ENCODE data around the gene OR2B3.
"Not testable (repeated sequence)": the region's sequence is repeated elsewhere in the genome, so short reads cannot be mapped to it uniquely, and the experiment has no call there.

Gene OR2B3, protein sequence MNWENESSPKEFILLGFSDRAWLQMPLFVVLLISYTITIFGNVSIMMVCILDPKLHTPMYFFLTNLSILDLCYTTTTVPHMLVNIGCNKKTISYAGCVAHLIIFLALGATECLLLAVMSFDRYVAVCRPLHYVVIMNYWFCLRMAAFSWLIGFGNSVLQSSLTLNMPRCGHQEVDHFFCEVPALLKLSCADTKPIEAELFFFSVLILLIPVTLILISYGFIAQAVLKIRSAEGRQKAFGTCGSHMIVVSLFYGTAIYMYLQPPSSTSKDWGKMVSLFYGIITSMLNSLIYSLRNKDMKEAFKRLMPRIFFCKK

GRCh38 chr6:29087213-29087612, at the start of gene OR2B3:
TSS of gene OR2B3 (minus strand) at chr6:29087313. CDS start at chr6:29087248, 65 bp downstream.
- no peak for DNase-seq

GRCh38 chr6:29131691-29132090, 44.6 kb upstream of the OR2B3 start:
- no peak for DNase-seq

GRCh38 chr6:29130644-29131043, 43.5 kb upstream of the OR2B3 start:
- DNase-seq = no peak

- DNase-seq = no peak
Observed at GRCh38 chr6:29129326-29130012, 42.4 kb upstream of the OR2B3 start.

DNA sequence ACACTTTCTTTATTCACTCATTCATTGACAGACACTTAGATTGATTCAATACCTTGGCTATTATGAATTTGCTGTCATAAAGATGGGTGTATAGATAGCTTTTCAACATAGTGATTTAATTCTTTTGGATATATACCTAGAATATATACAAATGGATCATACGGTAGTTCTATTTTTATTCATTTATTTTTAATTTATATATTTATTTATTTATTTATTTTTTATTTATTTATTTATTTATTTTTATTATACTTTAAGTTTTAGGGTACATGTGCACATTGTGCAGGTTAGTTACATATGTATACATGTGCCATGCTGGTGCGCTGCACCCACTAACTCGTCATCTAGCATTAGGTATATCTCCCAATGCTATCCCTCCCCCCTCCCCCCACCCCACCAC, 27.9 kb upstream of the OR2B3 start:
- not testable (repeated sequence) for DNase-seq

GRCh38 chr6:29112135-29112534, 25.0 kb upstream of the OR2B3 start:
- no peak for DNase-seq

DNA sequence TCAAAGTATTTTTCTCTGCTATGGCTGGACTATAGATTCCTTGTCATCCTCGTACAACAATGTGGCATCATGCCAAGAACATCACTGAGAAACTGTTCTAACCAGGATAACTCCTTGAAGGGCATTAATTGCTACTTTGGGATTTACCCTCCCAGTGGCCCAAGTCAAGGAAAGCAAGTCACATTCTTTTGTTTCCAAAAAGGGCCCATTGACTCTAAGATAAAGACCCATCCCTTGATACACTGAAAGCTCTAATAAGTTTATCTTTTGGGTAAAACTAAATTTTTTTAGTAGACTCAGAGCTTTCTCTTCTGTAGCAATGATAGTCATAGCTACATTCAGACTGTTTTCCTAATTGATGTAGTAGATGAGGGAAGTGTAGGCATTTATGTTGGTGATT, 20.6 kb upstream of the OR2B3 start, which contains the start of gene OR2J3:
Gene OR2J3 (plus strand): TSS at position 301 of the 400 bp plus-strand sequence. CDS start 3,833 bp downstream, outside the sequence.
- DNase-seq = no peak

DNA sequence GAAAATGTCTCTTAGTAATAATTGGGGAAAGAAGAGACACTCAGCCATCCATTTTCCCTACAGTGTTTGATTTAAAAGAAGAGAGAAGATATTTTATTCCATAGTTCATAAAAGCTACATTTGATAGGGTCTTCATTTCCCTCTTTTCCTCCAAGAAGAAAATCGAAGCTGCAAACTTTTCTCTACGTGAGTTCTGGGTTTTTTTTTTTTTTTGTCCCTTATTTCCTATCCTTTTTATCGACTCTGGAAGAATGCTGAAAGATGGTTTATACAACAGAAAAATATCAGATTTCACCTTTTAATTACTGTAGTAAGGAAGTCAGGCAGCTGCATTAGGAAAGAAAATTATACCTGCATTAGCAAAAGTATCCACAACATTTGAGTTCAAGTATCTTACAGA, 12.1 kb upstream of the OR2B3 start, which contains the start of gene OR2J1:
Gene OR2J1 (plus strand): TSS at position 301 of the 400 bp plus-strand sequence. CDS start 1,453 bp downstream, outside the sequence.
- no peak for DNase-seq

DNA sequence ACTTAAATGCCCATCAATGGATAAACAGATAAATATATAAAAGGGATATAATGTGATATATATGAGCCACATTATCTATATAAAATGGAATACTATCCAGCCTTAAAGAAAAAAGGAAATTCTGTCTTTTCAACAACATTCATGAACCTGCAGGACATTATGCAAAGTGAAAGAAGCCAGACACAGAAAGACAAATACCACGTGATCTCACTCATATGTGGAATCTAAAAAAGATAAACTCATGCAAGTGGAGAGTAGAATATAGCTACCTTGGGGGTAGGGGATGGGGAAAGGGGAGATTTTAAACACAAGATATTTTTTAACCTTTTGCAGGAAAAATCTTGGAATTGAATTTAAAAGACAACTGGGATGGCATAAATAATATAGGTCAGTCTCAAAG, 10.7 kb upstream of the OR2B3 start:
- no peak for DNase-seq

DNA sequence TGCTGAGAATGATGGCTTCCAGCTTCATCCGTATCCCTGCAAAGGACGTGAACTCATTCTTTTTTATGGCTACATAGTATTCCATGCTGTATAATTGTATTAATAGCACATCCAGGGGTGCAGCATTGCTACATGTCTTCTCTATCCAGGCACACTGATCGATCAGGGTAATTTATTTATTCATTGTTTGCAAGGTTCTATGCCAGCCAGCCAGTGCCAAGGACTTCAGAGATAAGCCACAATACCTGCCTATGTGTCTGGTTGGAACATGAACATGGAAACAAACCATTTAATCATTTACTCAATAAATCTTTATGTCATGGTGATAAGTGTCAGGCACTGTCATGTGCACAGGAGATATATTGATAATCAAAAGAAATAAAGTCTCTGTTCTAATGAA, 5.8 kb upstream of the OR2B3 start:
- DNase-seq = no peak

DNA sequence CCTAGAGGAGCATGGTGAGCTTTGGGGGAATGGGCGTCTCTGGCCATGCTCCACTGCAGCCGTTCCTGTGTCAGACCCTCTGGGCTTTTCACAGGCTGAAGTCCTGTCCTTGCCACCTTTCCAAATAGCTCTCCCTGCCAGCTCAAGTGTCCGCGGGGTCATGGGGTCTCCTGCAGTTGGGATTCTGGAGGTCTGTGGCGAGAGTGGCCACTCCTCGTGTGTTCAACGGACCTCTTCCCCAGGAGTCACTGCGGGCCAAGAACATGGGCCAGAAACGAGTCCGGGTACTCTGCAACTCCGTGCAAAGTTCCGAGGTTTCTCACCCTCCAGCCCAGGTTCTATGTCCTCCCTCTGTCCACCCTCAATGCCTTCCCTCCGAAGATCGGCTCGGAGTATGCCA, 4.7 kb downstream of the OR2B3 start:
- DNase-seq = no peak

- no peak for DNase-seq
Observed at GRCh38 chr6:29081312-29081711, 5.8 kb downstream of the OR2B3 start.

GRCh38 chr6:29079203-29079602, 7.9 kb downstream of the OR2B3 start:
- no peak for DNase-seq

- peak in 1 of 2 experiments; percentile 14 for DNase-seq
Observed at GRCh38 chr6:29071831-29072723, 15.0 kb downstream of the OR2B3 start.

DNA sequence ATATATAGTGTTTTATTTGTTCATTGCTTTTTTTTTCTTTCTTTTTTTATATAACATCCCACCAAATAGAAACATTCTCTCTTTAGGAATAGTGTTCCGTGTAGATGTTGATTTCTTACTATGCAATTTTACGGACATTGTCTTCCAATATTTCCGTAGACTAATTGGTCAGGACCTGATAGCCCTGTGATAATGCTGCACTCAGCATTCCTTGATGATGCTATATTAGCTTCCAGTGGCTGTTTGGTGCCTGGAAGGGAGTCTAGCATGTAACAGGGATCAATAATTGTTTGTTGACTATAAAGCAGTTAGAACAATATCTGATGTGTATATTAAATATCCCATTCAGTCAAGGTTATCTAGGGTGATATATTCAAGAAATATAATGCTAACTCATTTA, 35.4 kb downstream of the OR2B3 start:
- DNase-seq = no peak

DNA sequence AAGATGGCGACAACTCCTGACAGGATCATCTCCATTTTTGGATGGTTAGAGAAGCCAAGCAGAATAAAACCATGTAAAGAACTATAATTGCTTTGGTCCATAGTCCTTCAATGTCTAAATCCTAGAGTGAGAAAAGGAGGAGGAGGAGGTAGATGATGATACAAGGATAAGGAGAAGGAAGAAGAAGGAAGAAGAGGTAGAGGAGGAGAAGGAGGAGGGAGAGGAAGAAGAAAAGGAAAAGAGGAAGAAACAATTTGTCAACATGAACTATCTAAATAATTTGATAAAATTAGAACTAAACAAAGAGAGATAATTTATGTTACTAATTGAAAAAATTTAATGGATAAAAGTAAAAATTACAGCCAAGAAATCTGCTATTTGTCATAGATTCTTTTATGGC, 42.0 kb downstream of the OR2B3 start, which contains the start of gene OR2W1:
Gene OR2W1 (minus strand): TSS at position 101 of the 400 bp plus-strand sequence. CDS start 0 bp downstream, at position 101.
- no peak for DNase-seq
